Measurements from ENCODE around the gene UHRF1.

The UHRF1 gene

DNA sequence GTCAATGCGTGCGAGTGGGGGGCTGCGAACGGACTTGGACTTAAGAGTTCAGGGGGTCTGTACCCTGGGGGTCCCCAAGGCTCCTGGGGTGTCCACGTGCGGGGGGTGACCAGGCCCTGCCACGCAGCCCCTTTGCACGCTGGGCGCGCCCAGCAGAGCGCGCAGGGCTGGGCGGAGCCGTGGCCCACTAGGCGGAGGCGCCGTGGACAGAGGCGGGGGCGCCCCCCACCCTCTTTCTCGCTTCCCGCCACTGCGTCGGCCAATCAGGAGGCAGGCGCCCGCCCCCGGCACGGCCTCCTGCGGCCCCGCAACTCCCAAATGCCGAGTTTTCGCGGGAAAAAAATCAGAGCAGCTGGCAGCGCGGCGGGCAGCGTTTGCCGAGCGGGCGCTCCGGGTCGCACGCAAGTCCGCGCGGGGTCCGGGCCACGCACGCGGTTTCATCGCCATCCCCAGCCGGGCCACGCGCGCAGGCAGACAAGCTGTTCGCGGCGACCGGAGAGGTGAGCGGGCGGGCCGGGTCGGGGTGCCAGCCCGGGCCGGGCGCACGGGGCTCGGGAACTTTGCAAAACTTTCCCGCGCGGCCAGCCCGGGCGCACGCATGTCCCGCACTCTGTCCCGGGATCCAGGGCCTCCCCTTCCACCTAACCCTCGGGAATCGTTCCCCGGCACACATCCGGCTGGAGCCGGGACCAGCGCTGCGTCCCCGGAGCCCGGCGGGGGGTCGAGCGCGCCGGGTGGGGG is at the start of gene UHRF1:
Gene UHRF1 (plus strand): TSS at position 346 of the 741 bp plus-strand sequence. CDS start 1,385 bp downstream, outside the sequence.
- in situ Hi-C loops (cut with MboI; ENCODE audit: low pct_unique_long_range_greater_than_20kb, low sequenced_read_pairs, unreplicated experiment): no loop called here
- TF ChIP-seq CTCF (IDR thresholded peaks at IDR 0.05; ENCODE audit: extremely low read depth, insufficient read depth, missing control alignments): no peak
- peak; percentile 86 for DNase-seq (ENCODE audit: low spot score)

GRCh38 chr19:4859697-4860096 is 49.6 kb upstream of the UHRF1 start:
- no peak for TF ChIP-seq CTCF (IDR thresholded peaks at IDR 0.05; ENCODE audit: extremely low read depth, insufficient read depth, missing control alignments)
- DNase-seq (ENCODE audit: low spot score): no peak
- in situ Hi-C loops (cut with MboI; ENCODE audit: low pct_unique_long_range_greater_than_20kb, low sequenced_read_pairs, unreplicated experiment): no loop called here

- in situ Hi-C loops (cut with MboI; ENCODE audit: low pct_unique_long_range_greater_than_20kb, low sequenced_read_pairs, unreplicated experiment): no loop called here
- no peak for TF ChIP-seq CTCF (IDR thresholded peaks at IDR 0.05; ENCODE audit: extremely low read depth, insufficient read depth, missing control alignments)
- DNase-seq (ENCODE audit: low spot score): no peak
Measured at GRCh38 chr19:4861147-4861546, 48.2 kb upstream of the UHRF1 start.

DNA sequence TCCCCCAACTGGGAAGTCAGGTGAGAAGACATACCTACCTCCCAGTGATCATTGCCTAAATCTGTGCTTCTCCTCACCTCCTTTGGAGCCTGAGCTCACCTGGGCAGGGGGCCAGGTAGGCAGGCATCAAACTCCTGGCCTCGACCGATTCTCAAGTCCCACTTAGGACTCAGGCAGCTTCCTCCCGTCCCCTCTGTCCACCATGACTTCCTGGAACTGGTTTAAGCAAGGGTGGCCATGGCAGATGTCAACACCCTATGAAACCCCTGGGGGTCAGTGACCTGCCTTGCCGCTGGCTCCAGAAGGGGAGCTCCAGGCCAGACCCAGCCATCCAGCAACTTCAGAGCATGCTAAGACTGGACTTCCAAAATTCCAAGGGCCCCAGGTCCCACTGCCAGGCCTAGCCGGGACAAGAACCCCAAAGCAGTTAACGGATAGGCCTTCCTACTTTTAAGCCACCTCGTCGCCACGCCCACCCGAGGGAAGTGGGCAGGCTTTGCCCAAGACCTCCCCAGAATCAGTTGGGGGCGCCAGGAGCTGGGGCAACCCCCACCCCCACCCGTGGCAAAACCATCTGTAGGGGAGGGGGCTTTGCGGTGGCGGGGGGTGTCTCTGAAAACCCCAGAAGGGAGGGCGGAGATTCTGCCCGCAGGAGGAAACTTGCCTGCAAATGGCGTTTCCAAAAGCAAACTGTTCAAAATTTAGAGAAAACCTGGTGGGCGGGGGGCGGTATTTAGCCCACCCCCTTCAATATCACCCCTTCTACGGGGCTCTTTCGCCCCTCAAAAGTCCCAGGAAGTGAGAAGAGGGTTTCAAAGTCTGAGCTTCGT is 42.5 kb upstream of the UHRF1 start:
- TF ChIP-seq CTCF (IDR thresholded peaks at IDR 0.05; ENCODE audit: extremely low read depth, insufficient read depth, missing control alignments): no peak
- in situ Hi-C loops (cut with MboI; ENCODE audit: low pct_unique_long_range_greater_than_20kb, low sequenced_read_pairs, unreplicated experiment): no loop called here
- peak; percentile 61 for DNase-seq (ENCODE audit: low spot score)

DNA sequence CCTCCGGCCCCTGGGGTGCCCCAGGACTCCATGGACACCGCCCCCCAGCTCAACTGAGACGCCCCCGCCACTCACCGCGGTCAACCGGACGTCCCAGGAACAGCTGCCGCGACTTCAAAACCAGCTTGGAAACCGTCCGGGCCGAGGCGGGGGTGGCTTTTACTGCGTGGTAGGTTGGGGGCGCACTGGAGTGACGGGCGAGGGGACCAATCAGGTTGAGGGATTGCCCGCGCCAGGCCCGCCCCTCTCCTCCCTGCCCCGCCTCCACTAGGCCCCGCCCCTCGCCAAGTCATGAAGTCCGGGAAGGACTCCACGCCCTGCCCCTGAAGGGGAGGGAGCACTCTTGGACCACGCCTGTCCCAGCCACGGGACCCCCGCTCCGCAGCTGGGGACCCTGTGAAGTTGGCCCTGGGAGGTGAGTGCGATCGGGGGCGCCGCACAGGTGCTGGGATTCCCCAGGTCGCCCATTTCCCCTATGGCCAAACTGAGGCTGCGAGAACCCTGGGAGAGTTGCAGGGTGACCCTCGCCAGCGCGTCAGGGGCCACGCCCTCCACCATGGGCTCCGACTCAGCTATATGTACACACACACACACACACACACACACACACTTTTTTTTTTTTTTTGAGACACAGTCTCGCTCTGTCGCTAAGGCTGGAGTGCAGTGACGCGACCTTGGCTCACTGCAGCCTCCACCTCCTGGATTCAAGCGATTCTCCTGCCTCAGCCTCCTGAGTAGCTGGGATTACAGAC is 41.6 kb upstream of the UHRF1 start, which contains the start of gene PLIN3:
Gene PLIN3 (minus strand): TSS at position 134 of the 752 bp plus-strand sequence. CDS start 6,273 bp downstream, outside the sequence.
- in situ Hi-C loops (cut with MboI; ENCODE audit: low pct_unique_long_range_greater_than_20kb, low sequenced_read_pairs, unreplicated experiment): no loop called here
- DNase-seq (ENCODE audit: low spot score): peak; percentile 99
- no peak for TF ChIP-seq CTCF (IDR thresholded peaks at IDR 0.05; ENCODE audit: extremely low read depth, insufficient read depth, missing control alignments)

GRCh38 chr19:4868286-4868834 is 40.9 kb upstream of the UHRF1 start:
- DNase-seq (ENCODE audit: low spot score): no peak
- TF ChIP-seq CTCF (IDR thresholded peaks at IDR 0.05; ENCODE audit: extremely low read depth, insufficient read depth, missing control alignments): no peak
- in situ Hi-C loops (cut with MboI; ENCODE audit: low pct_unique_long_range_greater_than_20kb, low sequenced_read_pairs, unreplicated experiment): no loop called here

Data from GM13977 (cell line).